ENCODE results near the gene HSPBP1.

- TF ChIP-seq CTCF (IDR thresholded peaks at IDR 0.05): no peak
- TF ChIP-seq EZH2 (IDR thresholded peaks at IDR 0.05): no peak
Observed at GRCh38 chr19:55224038-55224665, 55.8 kb downstream of the HSPBP1 start.

Measured in neural progenitor cell (in vitro differentiated cells).